Fibroblast of the conjunctiva (primary cell): ENCODE data around the gene CCDC192.
"Not testable (repeated sequence)": the region's sequence is repeated elsewhere in the genome, so short reads cannot be mapped to it uniquely, and the experiment has no call there.

Experiments used
- DNase-seq: peaks from one replicate; pipeline ENCODE4 v3.0.0-alpha.2; 2010; ENCODE audit warnings: low read depth

Gene CCDC192

GRCh38 chr5:127702926-127703561, at the start of gene CCDC192:
CCDC192 (plus strand) TSS chr5:127703391; CDS start chr5:127703446, 55 bp downstream.
- no peak for DNase-seq

DNA sequence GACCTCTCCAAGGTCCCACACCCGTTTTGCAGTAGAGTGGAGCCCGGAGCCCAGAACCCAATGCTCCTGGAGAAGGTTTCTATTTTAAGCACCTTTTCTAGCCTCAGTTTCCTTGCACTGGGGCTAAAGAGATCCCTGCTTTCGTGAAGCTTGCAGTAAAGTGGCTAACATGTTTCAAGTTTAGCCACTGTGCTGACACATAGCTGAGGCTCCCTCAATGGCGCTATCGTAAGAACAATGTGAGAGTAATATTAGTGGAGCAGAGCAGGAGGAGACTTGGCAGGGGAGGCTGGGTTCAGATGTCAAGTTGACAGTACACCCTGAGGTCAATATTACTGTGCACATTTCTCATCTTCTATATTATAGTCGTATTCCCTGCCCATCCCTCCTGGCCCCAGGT, 46.4 kb upstream of the CCDC192 start:
- DNase-seq = no peak

GRCh38 chr5:127660047-127660733, 43.0 kb upstream of the CCDC192 start:
- DNase-seq = no peak

DNA sequence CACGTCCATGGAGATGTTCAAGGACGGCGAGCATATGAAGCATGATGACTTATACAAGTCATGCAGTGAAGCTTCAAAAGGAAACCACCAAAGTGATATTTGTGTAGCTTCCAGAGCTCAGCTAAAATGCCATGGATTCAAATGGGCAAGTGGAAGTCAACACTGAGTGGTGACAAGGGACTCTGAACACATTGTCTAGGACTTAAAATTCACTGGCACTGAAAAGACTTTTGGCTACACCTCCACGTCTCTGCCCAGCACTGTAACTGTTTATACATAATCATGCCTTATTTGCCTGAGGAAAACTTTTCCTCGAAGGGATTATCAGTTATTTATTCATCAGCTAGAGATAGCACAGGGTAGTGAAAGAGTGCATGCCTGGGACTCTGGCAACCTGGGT, 39.1 kb upstream of the CCDC192 start:
- no peak for DNase-seq

GRCh38 chr5:127665641-127666040, 37.5 kb upstream of the CCDC192 start:
- no peak for DNase-seq

GRCh38 chr5:127666043-127666716, 37.0 kb upstream of the CCDC192 start:
- DNase-seq = peak; percentile 64

GRCh38 chr5:127667926-127668325, 35.3 kb upstream of the CCDC192 start:
- no peak for DNase-seq

- DNase-seq = no peak
Observed at GRCh38 chr5:127671218-127671617, 32.0 kb upstream of the CCDC192 start.

DNA sequence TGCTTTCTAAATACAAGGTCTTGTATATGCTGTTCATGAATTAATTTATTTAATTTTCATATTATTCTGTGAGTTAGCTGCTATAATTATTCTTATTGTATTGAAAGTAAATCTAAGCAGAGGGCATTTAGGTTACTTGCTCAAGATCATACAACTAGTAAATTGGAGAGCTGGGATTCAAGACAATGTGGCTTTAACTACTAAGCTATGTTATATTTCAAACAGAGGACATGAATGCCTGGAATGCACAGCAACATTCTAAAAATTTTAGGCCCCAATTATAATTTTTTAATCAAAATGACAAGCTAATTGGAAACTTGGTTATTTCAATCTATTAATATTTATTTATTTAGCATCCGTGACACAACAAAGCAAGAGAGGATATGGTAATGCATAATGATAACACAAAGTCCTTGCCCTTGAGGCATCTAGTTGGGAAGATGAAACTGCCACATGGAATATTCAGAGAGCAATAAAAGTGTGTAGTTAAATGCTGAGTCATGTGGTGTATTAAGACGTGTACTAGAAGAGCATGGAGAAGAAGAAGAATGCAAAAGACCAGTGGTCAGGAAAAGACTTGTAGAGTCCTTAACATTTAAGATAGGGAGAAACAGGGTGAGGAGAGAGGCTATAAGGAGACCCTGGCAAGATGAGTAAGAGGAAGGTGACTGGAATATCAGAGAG, 29.9 kb upstream of the CCDC192 start:
- no peak for DNase-seq

- not testable (repeated sequence) for DNase-seq
Observed at GRCh38 chr5:127676951-127677350, 26.2 kb upstream of the CCDC192 start.

GRCh38 chr5:127679691-127680330, 23.4 kb upstream of the CCDC192 start:
- DNase-seq = not testable (repeated sequence)

DNA sequence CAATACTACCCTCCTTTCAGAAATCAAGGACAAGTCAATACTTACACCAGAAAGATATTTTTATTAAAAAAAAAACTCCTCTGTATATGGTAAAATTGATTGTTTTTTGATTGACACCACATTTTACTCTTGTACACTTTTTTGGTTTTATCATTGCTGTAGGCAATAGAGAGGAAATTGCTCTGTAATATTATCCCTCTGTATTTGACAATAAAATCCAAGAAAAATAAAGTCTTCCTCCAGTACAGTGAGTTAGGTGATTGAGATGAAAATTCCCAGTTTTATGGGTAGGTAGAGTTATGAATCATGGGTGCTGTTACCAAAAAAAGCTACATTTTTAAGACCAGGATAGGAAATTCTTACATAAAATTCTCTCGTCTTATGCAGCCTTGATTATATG, 22.6 kb upstream of the CCDC192 start:
- no peak for DNase-seq

GRCh38 chr5:127683008-127683407, 20.2 kb upstream of the CCDC192 start:
- DNase-seq = no peak

GRCh38 chr5:127684726-127685467, 18.3 kb upstream of the CCDC192 start:
- no peak for DNase-seq

GRCh38 chr5:127685662-127686061, 17.5 kb upstream of the CCDC192 start:
- DNase-seq = no peak

- DNase-seq = no peak
Observed at GRCh38 chr5:127686424-127686823, 16.8 kb upstream of the CCDC192 start.

- no peak for DNase-seq
Observed at GRCh38 chr5:127694518-127695171, 8.5 kb upstream of the CCDC192 start.

GRCh38 chr5:127695346-127695745, 7.8 kb upstream of the CCDC192 start:
- no peak for DNase-seq

- DNase-seq = peak; percentile 56
Observed at GRCh38 chr5:127696683-127697082, 6.5 kb upstream of the CCDC192 start.

GRCh38 chr5:127697894-127698600, 5.1 kb upstream of the CCDC192 start:
- DNase-seq = no peak
